Lung (tissue), 16 donors: ENCODE results near the gene SMARCE1. TPM values are rescaled to one million over a fixed set of nuclear protein-coding genes. Genes with fewer than 3 reads are reported as not detected.

Source experiments
- ATAC-seq: fragments of 200-7000 bp; cut with Tn5 transposase; one replicate; pipeline ENCODE4 v1.9.1; 2020; ENCODE audit warnings: moderate number of reproducible peaks; ENCODE audit not compliant: insufficient read depth, low FRiP score
- DNase-seq, 3 donors: peaks; one replicate each; pipeline ENCODE4 v3.0.0-alpha.2; 2013 to 2017
- H3K27ac ChIP-seq, 2 donors: one replicate each; pipeline ENCODE4 v1.5.1; 2013; ENCODE audit warnings: mild to moderate bottlenecking in 2 of 2, moderate library complexity in 2 of 2, control low read depth in 1 of 2, inconsistent platforms in 1 of 2, low read depth in 1 of 2, low read length in 1 of 2
- H3K27me3 ChIP-seq, 3 donors: one replicate each; pipeline ENCODE4 v1.5.1; 2013; ENCODE audit warnings: low read length in 2 of 3; ENCODE audit not compliant: control insufficient read depth in 3 of 3, insufficient read depth in 3 of 3
- H3K36me3 ChIP-seq, 4 donors: one replicate each; pipeline ENCODE4 v1.5.1; 2013; ENCODE audit warnings: low read length in 4 of 4, mild to moderate bottlenecking in 1 of 4, moderate library complexity in 1 of 4; ENCODE audit not compliant: control insufficient read depth in 4 of 4, insufficient read depth in 4 of 4
- H3K4me1 ChIP-seq, 5 donors: one replicate each; pipeline ENCODE4 v1.5.1; 2013; ENCODE audit warnings: low read length in 5 of 5, mild to moderate bottlenecking in 2 of 5, moderate library complexity in 1 of 5; ENCODE audit not compliant: control insufficient read depth in 5 of 5, insufficient read depth in 5 of 5
- H3K4me3 ChIP-seq: one replicate; pipeline ENCODE4 v1.5.1; 2013; ENCODE audit warnings: mild to moderate bottlenecking, control low read depth, moderate library complexity
- H3K9ac ChIP-seq, 2 donors: one replicate each; pipeline ENCODE4 v1.5.1; 2013; ENCODE audit warnings: low read length in 2 of 2, control low read depth in 1 of 2; ENCODE audit not compliant: insufficient read depth in 1 of 2
- H3K9me3 ChIP-seq, 4 donors: one replicate each; pipeline ENCODE4 v1.5.1; 2013; ENCODE audit warnings: low read length in 3 of 4, mild to moderate bottlenecking in 1 of 4, moderate library complexity in 1 of 4; ENCODE audit not compliant: control insufficient read depth in 4 of 4, insufficient read depth in 3 of 4
- WGBS, 2 donors: extraction: QIAGEN DNeasy Blood & Tissue Kit; methylation state at CpG; one replicate each; pipeline ENCODE4 v1.1.7; 2013; 5-methylcytosine and 5-hydroxymethylcytosine counted together
- long read RNA-seq, 5 donors: transcript quantifications; one replicate each; lab custom pipeline, GENCODE V29; 2026
- polyA plus RNA-seq, 2 donors: library from polyadenylated mRNA; stranded (reverse); fragments of 200-250 nt; gene quantifications; one replicate each; pipeline ENCODE4 v1.2.1, GENCODE V29; 2013
- total RNA-seq, 2 donors: library from RNA; depleted of rRNA in 1 of 2; stranded (reverse); fragments of >200 nt in 1 of 2; gene quantifications; one replicate each; pipeline ENCODE4 v1.2.1, GENCODE V29; 2014 to 2021
- TF ChIP-seq, protein P1 (sequence below): IDR thresholded peaks from 2 replicates; pipeline ENCODE4 v1.5.1; 2012; ENCODE audit warnings: mild to moderate bottlenecking; ENCODE audit errors: control extremely low read depth, extremely low read depth
- donor health status: control.
- donor health status: control.
- donor health status: Bipolar disorder and iron deficiency.
- donor health status: healthy.
- donor health status: DM: yes; HTN: yes; CAD: no.

The SMARCE1 gene
- total RNA-seq: 100 to 1,000 TPM in 1 of 2 donors, 10 to 100 TPM in 1; 76.4 to 137 TPM
- polyA plus RNA-seq: 10 to 100 TPM; 55.2 to 58.1 TPM
- long read RNA-seq, donor 1, full-length matches to known transcripts: 148 of 189 reads
- long read RNA-seq, donor 1, partial matches to known transcripts: 41 of 189 reads
- long read RNA-seq, donor 1, other reads (novel, unspliced or antisense): 0 of 189 reads
- long read RNA-seq, donor 2, full-length matches to known transcripts: 56 of 56 reads
- long read RNA-seq, donor 2, partial matches to known transcripts: 0 of 56 reads
- long read RNA-seq, donor 2, other reads (novel, unspliced or antisense): 0 of 56 reads
- long read RNA-seq, donor 3, full-length matches to known transcripts: 113 of 118 reads
- long read RNA-seq, donor 3, partial matches to known transcripts: 5 of 118 reads
- long read RNA-seq, donor 3, other reads (novel, unspliced or antisense): 0 of 118 reads
- long read RNA-seq, donor 4, full-length matches to known transcripts: 77 of 82 reads
- long read RNA-seq, donor 4, partial matches to known transcripts: 5 of 82 reads
- long read RNA-seq, donor 4, other reads (novel, unspliced or antisense): 0 of 82 reads
- long read RNA-seq, donor 5, full-length matches to known transcripts: 151 of 195 reads
- long read RNA-seq, donor 5, partial matches to known transcripts: 44 of 195 reads
- long read RNA-seq, donor 5, other reads (novel, unspliced or antisense): 0 of 195 reads

DNA sequence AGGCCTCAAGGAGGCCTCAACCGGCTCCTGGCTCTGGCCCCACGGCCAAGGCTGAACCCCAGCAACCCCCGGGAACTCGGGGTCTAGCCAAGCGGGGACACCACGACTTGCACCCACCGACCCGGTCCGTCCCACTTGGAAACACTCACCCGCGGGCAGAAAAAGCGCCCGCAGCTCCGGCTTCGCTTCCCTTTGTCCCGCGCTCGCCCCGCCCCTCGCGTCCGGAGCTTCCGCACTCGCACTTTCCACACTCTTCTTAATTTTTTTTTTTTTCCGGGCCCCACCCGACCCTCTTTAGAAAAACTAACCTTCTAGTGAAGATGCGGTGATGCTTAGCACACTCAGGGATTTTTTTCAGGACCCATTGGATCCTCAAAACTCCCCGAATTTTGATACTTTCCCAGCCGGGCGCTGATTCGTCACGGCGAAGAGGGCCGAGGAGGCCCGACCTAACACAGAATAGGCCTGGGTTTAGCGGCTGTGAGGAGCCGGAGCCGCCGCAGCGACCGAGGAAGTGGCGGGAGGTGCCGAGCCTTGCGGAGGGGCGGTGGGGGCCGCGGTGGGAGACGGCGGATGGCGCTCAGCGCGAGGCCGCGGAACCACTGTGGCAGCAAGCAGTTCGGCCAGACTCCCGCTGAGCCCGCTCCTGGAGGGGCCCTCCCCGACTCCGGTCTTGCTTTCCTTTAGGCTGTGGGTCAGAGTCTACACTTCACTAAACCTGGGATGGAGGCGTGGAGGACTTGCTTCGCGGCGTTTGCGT lies at the start of gene SMARCE1:
TSS of gene SMARCE1 (minus strand) at position 195 of the 760 bp plus-strand sequence. CDS start 2,016 bp downstream, outside the sequence.
- peaks cover 4 to 28% (median 9%) of the 10 kb centered on the region in 5 donors for H3K4me1 ChIP-seq
- TF ChIP-seq, protein P1, sequence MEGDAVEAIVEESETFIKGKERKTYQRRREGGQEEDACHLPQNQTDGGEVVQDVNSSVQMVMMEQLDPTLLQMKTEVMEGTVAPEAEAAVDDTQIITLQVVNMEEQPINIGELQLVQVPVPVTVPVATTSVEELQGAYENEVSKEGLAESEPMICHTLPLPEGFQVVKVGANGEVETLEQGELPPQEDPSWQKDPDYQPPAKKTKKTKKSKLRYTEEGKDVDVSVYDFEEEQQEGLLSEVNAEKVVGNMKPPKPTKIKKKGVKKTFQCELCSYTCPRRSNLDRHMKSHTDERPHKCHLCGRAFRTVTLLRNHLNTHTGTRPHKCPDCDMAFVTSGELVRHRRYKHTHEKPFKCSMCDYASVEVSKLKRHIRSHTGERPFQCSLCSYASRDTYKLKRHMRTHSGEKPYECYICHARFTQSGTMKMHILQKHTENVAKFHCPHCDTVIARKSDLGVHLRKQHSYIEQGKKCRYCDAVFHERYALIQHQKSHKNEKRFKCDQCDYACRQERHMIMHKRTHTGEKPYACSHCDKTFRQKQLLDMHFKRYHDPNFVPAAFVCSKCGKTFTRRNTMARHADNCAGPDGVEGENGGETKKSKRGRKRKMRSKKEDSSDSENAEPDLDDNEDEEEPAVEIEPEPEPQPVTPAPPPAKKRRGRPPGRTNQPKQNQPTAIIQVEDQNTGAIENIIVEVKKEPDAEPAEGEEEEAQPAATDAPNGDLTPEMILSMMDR: no peak

DNA sequence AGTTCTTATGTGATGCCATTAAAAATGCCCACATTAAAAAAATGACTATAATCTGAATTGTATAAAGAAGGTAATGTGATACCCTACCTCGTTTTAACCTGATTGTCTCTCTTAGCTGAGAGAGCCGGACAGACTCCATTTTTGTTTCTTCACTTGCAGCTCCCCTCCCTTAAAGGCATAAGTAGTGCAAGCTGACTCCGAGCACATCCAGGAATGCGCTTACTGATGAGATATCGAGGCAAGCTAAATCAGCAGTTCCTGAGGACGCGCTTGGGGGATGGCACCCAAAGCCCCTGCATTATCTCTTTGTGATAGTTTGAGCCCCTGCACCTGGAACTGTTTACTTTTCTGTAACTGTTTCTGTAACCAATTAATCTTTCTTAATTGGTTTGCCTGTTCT lies 49.7 kb upstream of the SMARCE1 start:
- H3K4me1 ChIP-seq: peaks cover 0 to 18% (median 9%) of the 10 kb centered on the region in 5 donors
- H3K9me3 ChIP-seq: no peaks in the 10 kb centered on the region
- ATAC-seq (no peak), DNase-seq (peak in 1 of 3 donors; percentile 8)
- H3K4me3 ChIP-seq: no peak overlapping the region
- TF ChIP-seq, protein P1: no peak
- no peak overlapping the region for H3K9ac ChIP-seq
- 45 to 64% methylated on average over 7 of the region's 7 CpGs for WGBS, 2 donors
- no peaks in the 10 kb centered on the region for H3K27me3 ChIP-seq
- H3K36me3 ChIP-seq: no peaks in the 10 kb centered on the region
- H3K27ac ChIP-seq: no peak overlapping the region

More for the DNA sequence above, at the start of gene SMARCE1:
- H3K4me3 ChIP-seq: peak within 1 kb of the TSS; percentile 99
- peak within 1 kb of the TSS; percentile 99 to 100 for H3K9ac ChIP-seq
- DNase-seq: peak; percentile 86 to 89 (median 88)
- H3K27ac ChIP-seq: peak within 1 kb of the TSS; percentile 96 to 98
- H3K27me3 ChIP-seq: no peaks in the 10 kb centered on the region
- ATAC-seq: peak; percentile 81
- WGBS, 2 donors: 0 to 1% methylated on average over 63 to 64 of the region's 64 CpGs
- H3K36me3 ChIP-seq: peaks cover 0 to 16% (median 6%) of the 10 kb centered on the region in 4 donors
- H3K9me3 ChIP-seq: no peaks in the 10 kb centered on the region

DNA sequence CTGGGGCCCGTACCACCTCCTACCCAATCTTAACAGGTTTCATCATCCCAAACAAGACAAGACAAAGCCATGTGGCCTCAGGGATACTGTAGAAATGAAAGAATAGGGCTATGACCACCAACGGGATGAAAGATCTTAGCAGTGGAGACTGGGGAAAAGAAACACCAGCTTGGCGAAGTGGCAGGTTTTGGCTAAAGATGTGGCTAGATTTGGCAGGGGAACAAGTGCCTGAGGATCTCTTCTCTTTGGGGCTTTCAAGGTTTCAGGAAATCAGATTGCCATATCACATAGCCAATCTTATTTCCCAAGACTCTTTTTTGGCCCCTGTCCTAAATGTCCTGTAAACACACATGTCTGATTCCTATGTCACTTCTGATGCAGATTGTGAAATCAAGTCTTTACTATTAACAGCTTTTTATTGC lies 49.0 kb upstream of the SMARCE1 start:
- H3K9ac ChIP-seq: no peak overlapping the region
- DNase-seq (peak in 1 of 3 donors; percentile 20), ATAC-seq (no peak)
- H3K27ac ChIP-seq: peak overlapping the region in 1 of 2 donors; percentile 37
- TF ChIP-seq, protein P1: no peak
- peaks cover 0 to 18% (median 9%) of the 10 kb centered on the region in 5 donors for H3K4me1 ChIP-seq
- H3K36me3 ChIP-seq: no peaks in the 10 kb centered on the region
- H3K4me3 ChIP-seq: no peak overlapping the region
- H3K9me3 ChIP-seq: no peaks in the 10 kb centered on the region
- WGBS, 2 donors: 28 to 58% methylated on average over 3 of the region's 3 CpGs
- H3K27me3 ChIP-seq: no peaks in the 10 kb centered on the region
